GM19397 (cell line): ENCODE data around the gene DMAC1.

ENCODE experiments used
- ATAC-seq: cut with Tn5 transposase; IDR thresholded peaks from one replicate; pipeline ENCODE4 v1.9.1; 2021; ENCODE audit warnings: mild to moderate bottlenecking, moderate library complexity; ENCODE audit not compliant: unreplicated experiment

The DMAC1 gene

DNA sequence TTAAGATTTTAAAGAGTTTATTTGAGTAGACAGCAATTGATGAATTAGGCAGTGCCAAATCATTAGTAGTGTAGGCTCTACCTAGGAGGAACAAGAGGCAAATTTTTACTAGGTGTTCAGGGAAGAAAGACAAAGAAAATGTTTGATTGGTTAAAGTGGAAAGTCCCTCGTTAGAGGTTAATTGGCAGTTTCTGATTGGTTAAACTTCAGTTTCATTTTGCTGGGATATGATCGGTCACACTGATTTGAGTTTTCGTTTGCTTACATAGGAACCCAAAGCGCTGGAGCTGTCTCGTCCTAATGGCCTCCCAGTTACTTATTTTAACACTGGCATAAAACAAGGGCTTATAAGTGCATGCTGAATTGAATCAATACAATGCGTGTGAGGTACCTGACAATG is 15.1 kb downstream of the DMAC1 start:
- ATAC-seq: no peak

DNA sequence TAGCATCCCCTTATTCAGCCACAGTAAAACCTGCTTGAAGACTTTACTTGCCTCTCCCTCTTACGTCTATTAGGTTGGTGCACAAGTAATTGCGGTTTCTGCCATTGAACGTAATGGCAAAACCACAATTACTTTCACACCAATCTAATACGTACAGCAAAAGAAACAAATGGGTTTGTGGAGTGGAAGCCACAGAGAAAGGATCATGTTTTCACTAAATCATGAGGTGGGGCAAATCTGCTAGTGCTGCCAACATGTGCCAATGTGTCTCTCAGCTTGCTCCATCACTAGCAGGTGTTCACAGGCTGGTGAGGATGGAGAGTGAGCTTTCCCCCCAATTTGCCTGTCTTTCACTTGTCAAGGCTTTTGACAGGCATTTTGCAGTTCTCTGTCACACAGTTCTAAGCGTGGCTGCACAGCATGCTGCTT is 15.9 kb downstream of the DMAC1 start:
- no peak for ATAC-seq

DNA sequence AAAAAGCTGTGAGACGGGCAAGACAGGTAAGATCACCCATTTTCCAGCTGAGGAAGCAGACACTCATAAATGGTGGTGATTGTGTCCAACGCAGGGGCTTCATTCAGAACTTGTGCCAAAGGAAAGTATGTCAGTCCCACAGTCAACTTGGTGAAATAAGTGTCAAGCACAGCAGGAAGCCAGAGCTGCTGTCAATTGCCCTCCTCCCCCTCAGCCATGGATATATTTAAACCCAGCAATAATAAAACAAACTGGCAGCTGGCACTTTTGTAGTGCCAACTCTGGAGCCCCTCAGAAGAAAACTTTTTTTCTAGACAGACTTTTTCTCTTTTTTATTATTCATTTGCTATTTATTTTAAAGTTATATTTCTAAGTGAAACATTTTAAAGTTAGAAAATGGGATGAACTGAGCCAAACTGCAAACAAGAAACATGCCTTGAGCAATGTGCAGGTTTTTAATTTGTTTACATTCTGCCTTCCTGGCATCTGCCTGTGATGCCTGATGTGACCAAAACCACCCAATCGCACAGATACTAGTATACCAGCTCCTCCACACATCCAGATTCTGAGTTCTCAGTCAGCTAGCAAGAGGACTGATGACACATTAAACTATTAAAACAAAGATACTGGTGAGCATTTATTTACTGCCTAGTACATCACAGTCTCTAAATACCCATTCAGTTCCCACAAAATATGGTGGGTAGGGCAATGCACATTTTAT is 17.0 kb downstream of the DMAC1 start:
- no peak for ATAC-seq

DNA sequence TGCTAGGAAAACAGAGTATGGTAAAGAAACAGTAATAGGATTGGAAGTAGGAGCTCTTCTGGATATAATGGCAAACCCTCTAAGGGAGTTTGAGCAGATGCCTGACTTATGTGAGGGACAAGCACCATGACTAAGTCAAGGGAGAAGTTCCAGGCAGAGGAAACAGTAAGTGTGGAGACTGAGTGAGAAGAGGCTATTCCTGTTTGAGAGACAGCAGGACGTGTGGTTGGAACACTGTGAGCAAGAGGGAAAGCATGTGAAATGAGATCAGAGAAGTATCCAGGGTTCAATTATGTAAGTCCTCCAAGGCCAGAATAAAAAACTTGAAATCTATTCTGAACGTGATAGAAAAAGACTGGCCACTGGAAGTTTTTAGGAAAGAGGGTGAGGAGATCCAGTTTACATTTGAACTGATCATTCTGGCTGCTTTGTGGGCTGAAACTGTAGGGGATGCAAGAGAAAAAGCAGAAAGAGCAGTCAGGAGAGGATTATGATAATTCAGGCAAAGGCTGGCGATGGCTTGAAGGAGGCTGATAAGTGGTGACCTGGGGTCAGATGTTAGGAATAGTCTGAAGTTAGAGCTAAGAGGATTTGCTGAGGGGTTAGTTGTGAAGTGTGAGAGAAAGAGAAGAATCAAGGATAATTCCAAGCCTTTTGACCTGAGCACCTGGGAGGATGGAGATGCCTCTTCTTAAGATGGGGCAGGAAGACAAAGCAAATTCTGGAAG is 19.2 kb downstream of the DMAC1 start:
- no peak for ATAC-seq

DNA sequence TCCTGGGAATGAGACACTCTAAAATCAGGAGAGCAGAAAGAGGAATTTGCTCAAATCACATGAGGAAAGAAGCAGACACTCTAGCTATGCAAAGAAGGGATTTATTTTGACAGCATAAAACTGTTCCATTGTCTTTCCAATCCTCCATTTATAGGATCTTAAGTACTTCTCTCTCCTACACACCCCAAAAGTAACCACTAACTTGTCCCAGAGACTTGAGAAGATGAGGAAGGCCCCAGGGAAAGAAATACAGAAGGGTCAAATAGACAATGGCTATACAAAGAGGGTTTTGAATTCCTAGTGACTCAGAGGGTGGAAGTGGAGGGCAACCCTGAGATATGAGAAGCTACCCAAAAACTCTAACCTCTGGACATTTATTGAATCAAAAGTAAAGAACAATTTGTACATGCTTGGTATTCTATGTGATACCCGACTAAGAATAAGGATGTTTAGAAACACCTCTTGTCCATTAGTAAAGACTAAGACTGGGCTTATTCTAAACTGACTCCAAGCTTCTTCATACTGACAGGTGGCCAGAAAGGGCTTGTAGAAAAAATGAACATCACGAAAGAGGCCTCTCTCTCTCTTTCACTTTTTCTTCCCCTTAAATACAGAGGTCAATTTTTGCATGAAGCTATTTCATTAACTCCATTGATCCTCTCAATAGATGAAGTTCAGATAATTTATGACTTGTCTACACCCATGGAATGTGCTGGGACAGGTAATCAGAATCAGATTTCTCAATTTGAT is 20.6 kb downstream of the DMAC1 start:
- ATAC-seq: no peak

DNA sequence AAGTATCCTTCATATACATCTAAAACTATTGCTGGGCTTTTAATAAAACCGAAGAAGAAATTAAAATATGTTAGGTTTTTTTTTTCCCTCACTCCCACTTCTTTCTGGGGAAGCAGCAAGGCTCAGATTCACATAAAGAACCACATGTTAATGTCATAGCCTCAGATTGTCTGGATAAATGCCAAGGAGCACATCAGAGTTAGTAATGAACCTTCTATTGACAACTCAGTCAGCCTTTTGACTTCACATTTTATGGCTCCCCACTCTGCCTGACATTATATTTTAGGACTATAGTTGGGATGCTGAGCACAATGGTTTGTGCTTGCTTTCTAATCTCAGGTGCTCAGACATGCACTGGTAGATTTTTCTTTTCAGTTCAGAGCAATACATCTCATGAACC is 21.8 kb downstream of the DMAC1 start:
- no peak for ATAC-seq

DNA sequence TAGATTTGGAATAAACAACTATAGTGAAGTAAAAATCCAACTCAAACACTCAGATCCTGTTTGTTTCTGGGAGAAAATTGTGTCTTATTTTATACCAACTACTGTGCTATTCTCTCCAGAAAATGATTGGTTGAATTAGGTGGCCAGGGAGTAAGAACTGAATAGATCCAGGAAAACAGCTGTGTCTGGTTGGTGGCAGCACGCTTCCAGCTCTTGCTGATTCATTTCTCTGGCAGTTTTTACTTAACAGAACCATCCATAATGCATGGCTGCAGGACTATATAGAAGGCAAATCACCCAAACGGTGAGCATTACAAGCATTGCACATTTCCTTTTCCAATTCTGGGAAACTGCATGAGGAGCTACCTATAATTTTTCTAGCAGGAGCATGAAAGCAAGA is 29.5 kb downstream of the DMAC1 start:
- ATAC-seq: no peak

DNA sequence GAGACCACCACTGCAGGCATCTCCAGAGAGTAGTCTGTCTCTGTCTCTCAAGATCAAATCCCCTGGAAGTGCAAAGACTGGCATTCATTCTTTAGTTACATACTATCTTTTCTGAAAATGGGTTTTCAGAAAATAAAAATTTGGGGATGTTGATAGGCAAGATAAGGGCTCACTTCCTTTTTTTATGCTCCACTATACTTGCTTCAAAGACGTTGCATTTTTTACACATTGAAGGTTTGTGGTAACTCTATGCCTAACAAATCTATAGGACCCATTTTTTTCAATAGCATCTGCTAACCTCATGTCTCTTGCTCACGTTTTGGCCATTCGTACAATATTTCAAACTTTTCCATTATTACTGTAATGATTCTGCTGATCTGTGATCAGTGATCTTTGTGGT is 37.0 kb downstream of the DMAC1 start:
- ATAC-seq: no peak

DNA sequence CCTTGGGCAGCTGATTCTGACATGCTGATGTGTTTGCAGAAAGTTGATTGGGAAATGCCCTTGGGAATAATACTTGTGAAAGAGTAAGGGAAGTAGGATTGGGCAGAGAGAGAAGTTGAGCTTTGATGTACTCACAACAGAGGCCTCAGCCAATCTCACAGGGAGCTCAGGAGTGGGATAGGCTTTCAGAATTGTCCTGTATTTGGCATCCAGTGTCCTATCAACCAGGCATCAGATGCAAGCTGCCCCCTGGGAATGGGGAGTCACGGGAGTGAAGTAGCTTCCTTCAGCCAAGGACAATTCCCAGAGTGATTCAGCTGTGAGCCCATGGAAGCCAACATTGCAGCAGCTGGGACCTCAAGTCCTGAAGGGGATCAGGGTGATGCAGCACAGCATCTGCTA is 39.6 kb downstream of the DMAC1 start:
- ATAC-seq: no peak

DNA sequence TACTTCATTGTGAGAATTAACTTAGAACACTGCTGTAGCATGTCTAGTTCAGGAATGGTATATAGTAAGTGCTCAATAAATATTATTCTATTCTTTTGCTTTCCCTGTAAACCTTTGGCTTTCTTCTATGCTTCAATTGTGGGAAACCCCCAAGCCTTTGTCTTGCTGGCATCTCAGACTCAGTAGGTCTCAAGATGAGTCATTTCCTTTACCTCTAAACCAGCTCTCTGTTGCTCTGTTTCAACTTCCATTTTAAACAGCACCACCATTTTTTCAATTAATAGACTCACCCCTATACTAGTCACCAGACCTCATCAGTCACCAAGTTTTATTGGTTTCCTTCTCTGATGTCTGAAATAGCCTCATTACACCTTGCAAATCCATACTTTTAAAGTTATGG is 43.5 kb downstream of the DMAC1 start:
- peak; percentile 98 for ATAC-seq

DNA sequence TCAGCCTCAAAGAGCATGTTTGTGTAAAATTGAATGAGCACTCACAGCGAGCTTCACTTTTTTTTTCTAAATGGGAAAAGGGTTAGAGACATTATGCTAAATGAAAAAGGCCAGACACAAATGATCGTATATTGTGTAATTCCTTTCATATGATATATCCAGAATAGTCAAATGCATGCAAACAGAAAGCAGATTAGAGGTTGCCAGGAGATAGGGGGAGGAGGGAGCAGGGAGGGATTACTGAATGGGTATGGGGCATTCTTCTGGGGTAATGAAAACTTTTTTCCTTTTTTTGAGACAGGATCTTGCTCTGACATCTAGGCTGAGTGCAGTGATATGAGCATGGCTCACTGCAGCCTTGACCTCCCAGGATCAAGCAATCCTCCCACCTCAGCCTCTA is 47.1 kb downstream of the DMAC1 start:
- ATAC-seq: no peak
